Stimulated activated naive B cell treated with anti-CD40 and anti-IgM and Interleukin-4, amounts not matched to agents 10 μg/mL and 1 μg/mL and 100 μg/mL, for 72 hours (primary cell): ENCODE measurements around the gene MIA2.
"Not testable (repeated sequence)": the region's sequence is repeated elsewhere in the genome, so short reads cannot be mapped to it uniquely, and the experiment has no call there.

Source experiments
- ATAC-seq, 2 donors: fragments of 150-1000 bp; cut with Tn5 transposase; replicated peaks; 2 replicates each; pipeline ENCODE4 v1.10.0; 2021; ENCODE audit warnings: moderate library complexity in 1 of 2
- DNase-seq: peaks from one replicate; pipeline ENCODE4 v3.0.0; 2021
- H3K27ac Mint-ChIP-seq: one replicate; pipeline ENCODE4 v1.8.0; 2022; ENCODE audit warnings: mild to moderate bottlenecking, mixed read lengths
- H3K27me3 Mint-ChIP-seq, 2 donors: one replicate each; pipeline ENCODE4 v1.8.0; 2022; ENCODE audit warnings: mixed read lengths in 2 of 2
- H3K36me3 Mint-ChIP-seq, 2 donors: one replicate each; pipeline ENCODE4 v1.8.0; 2022; ENCODE audit warnings: mixed read lengths in 2 of 2, mild to moderate bottlenecking in 1 of 2
- H3K4me1 Mint-ChIP-seq, 2 donors: one replicate each; pipeline ENCODE4 v1.8.0; 2022; ENCODE audit warnings: mixed read lengths in 2 of 2, mild to moderate bottlenecking in 1 of 2
- H3K4me3 Mint-ChIP-seq, 2 donors: one replicate each; pipeline ENCODE4 v1.8.0; 2022; ENCODE audit warnings: mild to moderate bottlenecking in 2 of 2, mixed read lengths in 2 of 2, moderate library complexity in 1 of 2
- H3K9me3 Mint-ChIP-seq, 2 donors: one replicate each; pipeline ENCODE4 v1.8.0; 2022; ENCODE audit warnings: mixed read lengths in 2 of 2, mild to moderate bottlenecking in 1 of 2

MIA2 gene

DNA sequence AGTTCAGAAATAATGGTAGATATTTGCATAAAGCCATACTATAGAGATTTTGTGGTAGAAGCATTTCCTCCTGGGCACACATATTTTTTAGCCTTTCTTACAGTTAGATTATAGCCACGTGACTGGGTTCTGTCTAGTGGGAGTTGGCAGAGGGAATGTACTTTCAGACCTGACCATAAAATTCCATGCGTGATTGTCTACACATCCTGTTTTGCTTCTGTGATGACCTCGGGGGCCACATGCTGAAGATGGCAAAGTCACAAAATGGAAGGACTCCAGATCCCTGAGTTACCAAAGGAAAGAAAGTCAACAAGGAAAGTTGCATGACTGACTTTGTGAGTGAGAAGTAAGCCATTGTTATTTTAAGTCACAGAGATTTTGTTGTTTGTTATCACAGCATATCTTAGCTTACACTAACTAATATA, 14.6 kb upstream of the MIA2 start:
- H3K36me3 Mint-ChIP-seq, result no peaks in the 10 kb centered on the region
- H3K27me3 Mint-ChIP-seq, result peaks cover 0 to 7% of the 10 kb centered on the region in 2 donors
- no peak overlapping the region for H3K27ac Mint-ChIP-seq
- ATAC-seq, result peak in 1 of 2 donors; percentile 33
- DNase-seq, result no peak
- no peaks in the 10 kb centered on the region for H3K9me3 Mint-ChIP-seq
- no peak overlapping the region for H3K4me3 Mint-ChIP-seq
- peaks cover 6 to 7% of the 10 kb centered on the region in 2 donors for H3K4me1 Mint-ChIP-seq

GRCh38 chr14:39220473-39220872, 13.2 kb upstream of the MIA2 start:
- not testable (repeated sequence) for H3K4me3 Mint-ChIP-seq, DNase-seq, ATAC-seq, H3K27ac Mint-ChIP-seq, H3K4me1 Mint-ChIP-seq, H3K9me3 Mint-ChIP-seq, H3K36me3 Mint-ChIP-seq, H3K27me3 Mint-ChIP-seq

GRCh38 chr14:39228044-39228443, 5.7 kb upstream of the MIA2 start:
- no peak overlapping the region for H3K27ac Mint-ChIP-seq

DNA sequence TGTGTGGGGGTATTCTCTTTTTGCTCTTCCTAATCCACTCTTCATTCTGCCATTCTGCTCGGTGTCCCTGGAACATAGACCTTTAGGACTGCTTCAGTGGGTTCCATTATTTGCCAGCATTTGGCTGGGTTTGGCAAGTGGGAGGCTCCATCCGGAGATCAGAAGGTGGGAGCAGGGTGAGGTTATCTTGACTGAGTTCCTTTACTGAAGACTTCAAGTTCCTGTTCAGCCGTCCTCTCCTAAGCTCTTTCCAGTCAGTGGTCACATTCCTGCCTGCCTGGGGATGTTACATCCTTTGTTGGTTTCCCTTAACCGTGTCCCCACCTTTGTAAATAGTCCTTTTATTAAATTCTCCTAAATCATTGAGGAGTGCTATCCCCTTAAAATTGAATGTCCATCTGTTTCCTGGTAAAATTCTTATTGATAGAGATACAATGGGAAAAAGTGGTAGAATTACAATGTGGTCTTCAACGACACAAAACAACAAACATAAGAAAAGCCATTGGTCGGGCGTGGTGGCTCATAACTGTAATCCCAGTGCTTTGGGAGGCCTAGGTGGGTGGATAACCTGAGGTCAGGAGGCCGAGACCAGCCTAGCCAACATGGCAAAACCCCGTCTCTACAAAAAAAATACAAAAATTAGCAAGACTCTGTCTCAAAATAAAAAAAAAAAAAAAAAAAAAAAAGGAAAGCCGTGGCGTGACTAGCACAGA, 5.0 kb upstream of the MIA2 start:
- H3K36me3 Mint-ChIP-seq, result no peaks in the 10 kb centered on the region
- ATAC-seq (no peak), DNase-seq (no peak)
- no peaks in the 10 kb centered on the region for H3K4me1 Mint-ChIP-seq
- H3K27me3 Mint-ChIP-seq, result peaks cover 0 to 4% of the 10 kb centered on the region in 2 donors
- no peak overlapping the region for H3K27ac Mint-ChIP-seq
- no peaks in the 10 kb centered on the region for H3K9me3 Mint-ChIP-seq
- H3K4me3 Mint-ChIP-seq, result no peak overlapping the region

More at GRCh38 chr14:39228044-39228443, 5.7 kb upstream of the MIA2 start:
- no peak for ATAC-seq
- DNase-seq, result no peak
- no peak overlapping the region for H3K4me3 Mint-ChIP-seq
- H3K4me1 Mint-ChIP-seq, result no peaks in the 10 kb centered on the region
- H3K9me3 Mint-ChIP-seq, result no peaks in the 10 kb centered on the region
- no peaks in the 10 kb centered on the region for H3K36me3 Mint-ChIP-seq
- H3K27me3 Mint-ChIP-seq, result peaks cover 0 to 6% of the 10 kb centered on the region in 2 donors

- H3K27me3 Mint-ChIP-seq, result peaks cover 0 to under 1% of the 10 kb centered on the region in 2 donors
- no peak overlapping the region for H3K27ac Mint-ChIP-seq
Measured at GRCh38 chr14:39229222-39229543, 4.5 kb upstream of the MIA2 start.

DNA sequence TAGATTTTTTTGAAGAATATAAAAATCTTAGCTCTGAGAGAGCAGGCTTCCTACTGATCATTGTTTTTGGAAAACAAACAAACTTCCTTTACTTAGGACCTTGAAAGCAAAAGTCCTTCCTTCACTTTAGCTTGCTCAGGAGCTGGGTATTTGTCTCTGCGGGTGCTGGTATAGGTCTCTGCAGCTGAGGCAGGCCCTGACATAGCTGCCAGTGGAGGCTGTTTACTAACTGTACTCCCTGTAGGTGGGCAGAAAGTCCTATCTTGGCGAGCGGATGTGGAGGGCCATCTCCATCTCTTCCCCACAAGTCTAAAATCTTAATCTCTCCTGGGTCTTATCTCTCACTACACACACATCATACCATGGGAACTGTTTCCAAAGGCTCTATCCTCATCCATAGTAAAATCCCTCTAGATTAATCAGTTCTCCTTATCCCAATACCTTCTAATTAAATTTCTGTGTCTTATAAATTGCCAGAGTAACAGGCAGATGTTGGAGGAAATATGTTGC, 4.1 kb upstream of the MIA2 start:
- Mint-ChIP-seq H3K27me3 (no peaks in the 10 kb centered on the region), H3K27ac (no peak overlapping the region), H3K36me3 (no peaks in the 10 kb centered on the region), H3K4me3 (no peak overlapping the region), H3K4me1 (no peaks in the 10 kb centered on the region), H3K9me3 (no peaks in the 10 kb centered on the region)
- DNase-seq (no peak), ATAC-seq (no peak)

More at GRCh38 chr14:39229222-39229543, 4.5 kb upstream of the MIA2 start:
- H3K4me3 Mint-ChIP-seq, result no peak overlapping the region
- H3K36me3 Mint-ChIP-seq, result no peaks in the 10 kb centered on the region
- no peaks in the 10 kb centered on the region for H3K9me3 Mint-ChIP-seq
- no peak for DNase-seq
- no peaks in the 10 kb centered on the region for H3K4me1 Mint-ChIP-seq
- no peak for ATAC-seq

- DNase-seq, result no peak
- Mint-ChIP-seq H3K27me3 (no peaks in the 10 kb centered on the region), H3K27ac (no peak overlapping the region), H3K9me3 (no peaks in the 10 kb centered on the region), H3K36me3 (no peaks in the 10 kb centered on the region), H3K4me1 (no peaks in the 10 kb centered on the region), H3K4me3 (no peak overlapping the region)
- ATAC-seq, result no peak
Measured at GRCh38 chr14:39230416-39231035, 3.2 kb upstream of the MIA2 start.

GRCh38 chr14:39231751-39232553, 1.8 kb upstream of the MIA2 start:
- H3K9me3 Mint-ChIP-seq, H3K36me3 Mint-ChIP-seq, DNase-seq, H3K27ac Mint-ChIP-seq, H3K4me3 Mint-ChIP-seq, H3K4me1 Mint-ChIP-seq, H3K27me3 Mint-ChIP-seq: not testable (repeated sequence)
- ATAC-seq, result peak; percentile 64 to 65

DNA sequence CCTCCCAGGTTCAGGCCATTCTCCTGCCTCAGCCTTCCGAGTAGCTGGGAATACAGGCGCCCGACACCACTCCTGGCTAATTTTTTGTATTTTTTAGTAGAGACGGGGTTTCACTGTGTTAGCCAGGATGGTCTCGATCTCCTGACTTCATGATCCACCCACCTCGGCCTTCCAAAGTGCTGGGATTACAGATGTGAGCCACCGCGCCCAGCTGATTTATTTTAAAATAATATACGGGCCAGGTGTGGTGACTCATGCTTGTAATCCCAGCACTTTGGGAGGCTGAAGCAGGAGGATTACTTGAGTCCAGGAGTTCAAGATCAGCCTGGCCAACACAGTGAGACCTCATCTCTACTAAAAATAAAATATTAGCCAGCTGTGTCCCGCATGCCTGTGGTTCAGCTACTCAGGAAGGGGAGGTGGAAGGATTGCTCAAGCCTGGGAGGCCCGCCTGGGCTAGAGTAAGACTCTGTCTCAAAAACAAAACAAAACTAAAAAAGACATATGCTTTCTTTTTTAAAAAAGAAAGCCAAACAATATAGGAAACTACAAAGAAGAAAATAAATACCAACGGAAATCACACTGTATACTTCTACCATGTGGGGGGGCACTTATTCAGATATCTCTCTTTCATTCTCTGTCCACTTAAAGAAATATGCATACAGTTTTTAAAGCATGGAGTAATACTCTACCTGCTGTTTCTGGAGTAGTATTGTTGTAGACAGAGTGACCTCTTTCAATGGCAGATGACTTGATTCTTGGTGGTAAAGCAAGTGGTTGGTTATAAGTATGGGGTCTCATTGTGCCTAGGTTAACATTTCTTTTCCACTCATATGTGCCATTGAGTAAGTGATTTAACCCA, 930 bp upstream of the MIA2 start:
- no peak overlapping the region for H3K27ac Mint-ChIP-seq
- H3K4me1 Mint-ChIP-seq, result no peaks in the 10 kb centered on the region
- ATAC-seq, result peak in 1 of 2 donors; percentile 29

DNA sequence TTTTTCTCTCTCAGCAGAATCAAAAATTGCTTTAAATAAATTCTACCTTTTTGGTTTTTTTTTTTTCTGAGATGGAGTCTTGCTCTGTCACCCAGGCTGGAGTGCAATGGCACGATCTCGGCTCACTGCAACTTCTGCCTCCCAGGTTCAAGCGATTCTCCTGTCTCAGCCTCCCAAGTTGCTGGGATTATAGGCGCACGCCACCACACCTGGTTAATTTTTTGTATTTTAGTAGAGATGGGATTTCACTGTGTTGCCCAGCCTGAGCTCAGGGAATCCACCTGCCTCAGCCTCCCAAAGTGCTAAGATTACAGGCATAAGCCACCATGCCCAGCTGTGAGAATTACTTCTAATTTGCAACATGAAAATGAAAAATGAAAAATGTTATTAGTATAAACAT, 1.3 kb downstream of the MIA2 start:
- not testable (repeated sequence) for DNase-seq, H3K9me3 Mint-ChIP-seq, H3K27me3 Mint-ChIP-seq, ATAC-seq, H3K27ac Mint-ChIP-seq, H3K4me3 Mint-ChIP-seq, H3K36me3 Mint-ChIP-seq, H3K4me1 Mint-ChIP-seq

More for the DNA sequence above, 930 bp upstream of the MIA2 start:
- H3K4me3 Mint-ChIP-seq, result no peak overlapping the region
- no peak for DNase-seq
- H3K36me3 Mint-ChIP-seq, result no peaks in the 10 kb centered on the region
- no peaks in the 10 kb centered on the region for H3K27me3 Mint-ChIP-seq
- no peaks in the 10 kb centered on the region for H3K9me3 Mint-ChIP-seq

GRCh38 chr14:39235466-39235865, 1.8 kb downstream of the MIA2 start:
- not testable (repeated sequence) for H3K4me3 Mint-ChIP-seq, H3K9me3 Mint-ChIP-seq, H3K27ac Mint-ChIP-seq, DNase-seq, H3K36me3 Mint-ChIP-seq, ATAC-seq, H3K4me1 Mint-ChIP-seq, H3K27me3 Mint-ChIP-seq

GRCh38 chr14:39240769-39241168, 7.1 kb downstream of the MIA2 start:
- Mint-ChIP-seq H3K9me3 (no peaks in the 10 kb centered on the region), H3K27me3 (no peaks in the 10 kb centered on the region), H3K4me1 (no peaks in the 10 kb centered on the region), H3K27ac (no peak overlapping the region), H3K36me3 (no peaks in the 10 kb centered on the region), H3K4me3 (no peak overlapping the region)
- ATAC-seq (no peak), DNase-seq (no peak)

DNA sequence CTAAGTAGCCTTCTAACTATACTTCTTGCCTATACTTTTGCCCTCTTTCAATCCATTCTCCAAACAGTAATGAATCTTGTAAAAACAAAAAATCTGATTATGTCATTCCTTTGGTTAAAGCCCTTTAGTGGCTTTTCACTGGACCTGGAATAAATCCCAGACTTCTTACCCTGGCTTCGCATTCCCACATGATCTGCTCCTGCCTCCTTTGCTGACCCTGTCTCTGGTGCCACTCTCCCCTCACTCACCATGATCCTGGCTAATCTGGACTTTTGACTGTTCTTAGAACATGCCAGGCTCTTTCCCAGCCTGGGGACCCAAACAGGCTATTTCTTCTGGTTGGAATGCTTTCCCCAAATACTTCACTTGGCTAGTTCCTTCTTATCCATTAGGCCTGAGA, 7.9 kb downstream of the MIA2 start:
- H3K27me3 Mint-ChIP-seq, result no peaks in the 10 kb centered on the region

GRCh38 chr14:39243831-39244230, 10.1 kb downstream of the MIA2 start:
- no peak overlapping the region for H3K27ac Mint-ChIP-seq
- no peaks in the 10 kb centered on the region for H3K4me1 Mint-ChIP-seq
- DNase-seq (no peak), ATAC-seq (no peak)
- no peak overlapping the region for H3K4me3 Mint-ChIP-seq
- H3K9me3 Mint-ChIP-seq, result no peaks in the 10 kb centered on the region
- H3K27me3 Mint-ChIP-seq, result peaks cover 4 to 5% of the 10 kb centered on the region in 2 donors
- H3K36me3 Mint-ChIP-seq, result no peaks in the 10 kb centered on the region

More for the DNA sequence above, 7.9 kb downstream of the MIA2 start:
- H3K4me1 Mint-ChIP-seq, result no peaks in the 10 kb centered on the region
- ATAC-seq (no peak), DNase-seq (no peak)
- no peaks in the 10 kb centered on the region for H3K36me3 Mint-ChIP-seq
- H3K27ac Mint-ChIP-seq, result no peak overlapping the region
- H3K4me3 Mint-ChIP-seq, result no peak overlapping the region
- no peaks in the 10 kb centered on the region for H3K9me3 Mint-ChIP-seq
